Measurements from ENCODE around the gene STX19. TPM values are rescaled to one million over a fixed set of nuclear protein-coding genes. Genes with fewer than 3 reads are reported as not detected.

STX19 gene
- total and polyA plus RNA-seq, 2 donors (not counting 3 experiments of a cell fraction or from before 2014, with no cell fraction given), result not detected

GRCh38 chr3:93991631-93992030, 36.8 kb downstream of the STX19 start:
- ChIA-PET POLR2A (no interaction called here), CTCF (interaction anchor here (1.4 kb wide), 1 partner anchor 10 kb away, joined by 4 read pairs; no protein-coding TSS in a partner anchor)
- Histone ChIP-seq H2AFZ (ENCODE audit: low read depth, low read length) (no peak overlapping the region), H3K4me3 (replicated peaks in 1 of 3; ENCODE audit: insufficient read depth in 1 of 3, low read depth in 1 of 3, low read length in 3 of 3) (no peak overlapping the region), H3K27me3 (ENCODE audit: control insufficient read depth in 2 of 2, insufficient read depth in 2 of 2, low read length in 2 of 2) (no peaks in the 10 kb centered on the region), H3K9ac (replicated peaks; ENCODE audit: extremely low read depth, insufficient read depth, low read length) (no peak overlapping the region), H4K20me1 (replicated peaks; ENCODE audit: control insufficient read depth, extremely low read depth, insufficient read depth, low read length) (no peaks in the 10 kb centered on the region), H3K4me2 (ENCODE audit: insufficient read depth, low read length) (no peak overlapping the region), H3K36me3 (ENCODE audit: control insufficient read depth in 2 of 2, extremely low read depth in 1 of 2, insufficient read depth in 2 of 2, low read length in 2 of 2) (no peaks in the 10 kb centered on the region), H3K27ac (ENCODE audit: insufficient read depth, low read depth, low read length) (no peak overlapping the region), H3K79me2 (ENCODE audit: control insufficient read depth, insufficient read depth, low read length) (peaks cover 5% of the 10 kb centered on the region), H3K9me3 (replicated peaks; ENCODE audit: control insufficient read depth, insufficient read depth, low read length) (no peaks in the 10 kb centered on the region), H3K9me1 (replicated peaks; ENCODE audit: control insufficient read depth, extremely low read depth, insufficient read depth, low read length) (no peaks in the 10 kb centered on the region), H3K4me1 (ENCODE audit: control insufficient read depth, extremely low read depth, insufficient read depth, low read length) (peaks cover 9% of the 10 kb centered on the region)
- DNase-seq (ENCODE audit: low read depth, low spot score), result no peak
- intact Hi-C loops (cut with micrococcal nuclease), result no loop called here
- TF ChIP-seq POLR2AphosphoS5 (IDR thresholded peaks at IDR 0.05; ENCODE audit: insufficient read depth, low read depth, low read length) (no peak), CTCF (IDR thresholded peaks at IDR 0.05; ENCODE audit: extremely low read depth in 1 of 2, insufficient read depth in 1 of 2, low read depth in 1 of 2, low read length in 2 of 2) (no peak), MYC (IDR thresholded peaks at IDR 0.05; ENCODE audit: low read depth, low read length) (no peak), JUN (IDR thresholded peaks at IDR 0.05; ENCODE audit: borderline replicate concordance, insufficient read depth, insufficient read length, low read depth) (no peak), FOS (IDR thresholded peaks at IDR 0.05; ENCODE audit: borderline replicate concordance, insufficient read depth, low read length) (no peak), MAX (IDR thresholded peaks at IDR 0.05; ENCODE audit: insufficient read depth, insufficient read length) (no peak), GATA2 (IDR thresholded peaks at IDR 0.05; ENCODE audit: insufficient read depth, insufficient read length, low read depth, low read length) (no peak), EZH2 (IDR thresholded peaks at IDR 0.05; ENCODE audit: borderline replicate concordance, low read depth, low read length, severe bottlenecking) (no peak), POLR2A (IDR thresholded peaks at IDR 0.05; ENCODE audit: low read depth, low read length) (no peak)
- no TSS peak for BruUV-seq (replicated peaks)
- no peak for FAIRE-seq
- dilution Hi-C loops (cut with MboI; ENCODE audit: extremely low pct_ligation_motif_present, low sequenced_read_pairs), result no loop called here
